IMR-90 (cell line): Measurements from ENCODE around the gene SLX4. TPM values are rescaled to one million over a fixed set of nuclear protein-coding genes. Genes with fewer than 3 reads are reported as not detected.

Source experiments
- ATAC-seq: fragments of 200-7000 bp; cut with Tn5 transposase; 2 replicates; pipeline ENCODE4 v1.9.1; 2020; ENCODE audit warnings: low read depth, mild to moderate bottlenecking, moderate library complexity
- BruUV-seq: library from RNA; stranded (reverse); fragments of 400-500 nt; replicated peaks from 2 replicates; lab custom pipeline; 2021; lab: Mats Ljungman, UMichigan
- CTCF ChIA-PET: fragments of 300-600 bp; formaldehyde crosslinking; extraction: SDS; loops from one replicate; lab custom pipeline; 2021; ENCODE audit warnings: antibody characterized with exemption; lab: Yijun Ruan, JAX
- POLR2A ChIA-PET: fragments of 300-600 bp; sonication (Branson Sonifier 250); formaldehyde crosslinking; loops from one replicate; lab custom pipeline; 2022; ENCODE audit warnings: antibody characterized with exemption; ENCODE audit not compliant: unreplicated experiment; lab: Charles Lee
- DNase-seq: peaks from one replicate; pipeline ENCODE4 v3.0.0; 2013
- H2AFZ ChIP-seq: replicated peaks from 2 replicates; pipeline ENCODE3; 2013; ENCODE audit warnings: low read length, mild to moderate bottlenecking; ENCODE audit not compliant: poor library complexity
- H2AK5ac ChIP-seq: 2 replicates; pipeline ENCODE4 v1.6.1; 2013; ENCODE audit warnings: low read depth, low read length, inconsistent platforms
- H2AK9ac ChIP-seq: replicated peaks from 2 replicates; pipeline ENCODE3; 2013; ENCODE audit warnings: mild to moderate bottlenecking, low read depth, low read length, moderate library complexity; ENCODE audit not compliant: poor library complexity
- H2BK120ac ChIP-seq: 2 replicates; pipeline ENCODE4 v1.6.1; 2013; ENCODE audit warnings: low read depth, low read length, inconsistent platforms
- H2BK15ac ChIP-seq: 3 replicates; pipeline ENCODE4 v1.6.1; 2013; ENCODE audit warnings: low read depth, low read length, inconsistent platforms
- H2BK20ac ChIP-seq: 2 replicates; pipeline ENCODE4 v1.6.1; 2013; ENCODE audit warnings: low read depth, mild to moderate bottlenecking, inconsistent platforms, low read length, moderate library complexity
- H2BK5ac ChIP-seq: 2 replicates; pipeline ENCODE4 v1.6.1; 2013; ENCODE audit warnings: mild to moderate bottlenecking, low read depth, low read length, inconsistent platforms; ENCODE audit not compliant: poor library complexity, severe bottlenecking
- H3K14ac ChIP-seq: replicated peaks from 2 replicates; pipeline ENCODE4 v1.6.1; 2013; ENCODE audit warnings: low read depth, low read length, inconsistent platforms
- H3K18ac ChIP-seq: 2 replicates; pipeline ENCODE4 v1.6.1; 2013; ENCODE audit warnings: low read depth, low read length, control low read depth
- H3K23ac ChIP-seq: 2 replicates; pipeline ENCODE4 v1.6.1; 2013; ENCODE audit warnings: low read depth, low read length, inconsistent platforms
- H3K27ac ChIP-seq: 2 replicates; pipeline ENCODE4 v1.5.1; 2013; ENCODE audit warnings: mild to moderate bottlenecking, control low read depth, low read length; ENCODE audit not compliant: insufficient read depth
- H3K27me3 ChIP-seq: 2 replicates; pipeline ENCODE4 v1.6.1; 2013; ENCODE audit warnings: low read length; ENCODE audit not compliant: control insufficient read depth, insufficient read depth
- H3K36me3 ChIP-seq: 2 replicates; pipeline ENCODE4 v1.6.1; 2013; ENCODE audit warnings: low read length, mixed read lengths; ENCODE audit not compliant: control insufficient read depth, insufficient read depth
- H3K4ac ChIP-seq: 2 replicates; pipeline ENCODE4 v1.6.1; 2013; ENCODE audit warnings: low read depth, low read length, inconsistent platforms
- H3K4me1 ChIP-seq: 2 replicates; pipeline ENCODE4 v1.6.1; 2013; ENCODE audit warnings: low read length, mixed read lengths; ENCODE audit not compliant: control insufficient read depth, insufficient read depth
- H3K4me2 ChIP-seq: 2 replicates; pipeline ENCODE4 v1.6.1; 2013; ENCODE audit warnings: low read depth, mild to moderate bottlenecking, control low read depth, low read length, moderate library complexity
- H3K4me3 ChIP-seq: 2 replicates; pipeline ENCODE4 v1.5.1; 2013; ENCODE audit warnings: low read depth, mild to moderate bottlenecking, control low read depth, low read length, moderate library complexity; ENCODE audit not compliant: insufficient read depth
- H3K56ac ChIP-seq: 2 replicates; pipeline ENCODE4 v1.6.1; 2013; ENCODE audit warnings: low read length, inconsistent platforms; ENCODE audit not compliant: insufficient read depth; ENCODE audit errors: extremely low read depth
- H3K79me1 ChIP-seq, 2 experiments: 2 replicates each; pipeline ENCODE4 v1.6.1; 2013; ENCODE audit warnings: low read length in 2 of 2, inconsistent platforms in 1 of 2, low read depth in 1 of 2
- H3K9ac ChIP-seq: 2 replicates; pipeline ENCODE4 v1.6.1; 2013; ENCODE audit warnings: low read depth, low read length, control low read depth
- H3K9me1 ChIP-seq: 2 replicates; pipeline ENCODE4 v1.6.1; 2013; ENCODE audit warnings: low read length, inconsistent platforms; ENCODE audit not compliant: insufficient read depth
- H3K9me3 ChIP-seq: 2 replicates; pipeline ENCODE4 v1.6.1; 2013; ENCODE audit warnings: low read length; ENCODE audit not compliant: control insufficient read depth, insufficient read depth
- H4K20me1 ChIP-seq: 2 replicates; pipeline ENCODE4 v1.6.1; 2013; ENCODE audit warnings: low read length, inconsistent platforms; ENCODE audit not compliant: insufficient read depth
- H4K5ac ChIP-seq: 2 replicates; pipeline ENCODE4 v1.6.1; 2013; ENCODE audit warnings: mild to moderate bottlenecking, low read depth, low read length, control low read depth
- H4K8ac ChIP-seq, 2 experiments: 2 replicates each; pipeline ENCODE4 v1.6.1; 2013; ENCODE audit warnings: low read depth in 2 of 2, low read length in 2 of 2, control low read depth in 1 of 2, inconsistent platforms in 1 of 2
- H4K91ac ChIP-seq: 2 replicates; pipeline ENCODE4 v1.6.1; 2013; ENCODE audit warnings: low read depth, low read length, inconsistent platforms; ENCODE audit not compliant: insufficient read depth
- BHLHE40 ChIP-seq: fragments of 150-350 bp; IDR thresholded peaks from 2 replicates; pipeline ENCODE4 v1.6.1; 2016; ENCODE audit warnings: mild to moderate bottlenecking, low read depth, low read length
- CHD1 ChIP-seq: IDR thresholded peaks from 2 replicates; pipeline ENCODE4 v1.6.1; 2012; ENCODE audit warnings: low read depth, low read length, improper control_type of control experiment
- MAZ ChIP-seq: IDR thresholded peaks from 2 replicates; pipeline ENCODE4 v1.6.1; 2012; ENCODE audit warnings: low read depth, mild to moderate bottlenecking, low read length, improper control_type of control experiment, moderate library complexity, borderline replicate concordance
- NFE2L2 ChIP-seq: fragments of 150-350 bp; IDR thresholded peaks from 2 replicates; pipeline ENCODE4 v1.6.1; 2016; ENCODE audit warnings: low read depth, mild to moderate bottlenecking, low read length
- POLR2A ChIP-seq: IDR thresholded peaks from 2 replicates; pipeline ENCODE4 v1.6.1; 2012; ENCODE audit warnings: mild to moderate bottlenecking, low read depth, low read length
- WGBS, 2 experiments: methylation state at CpG; one replicate each; pipeline versions ENCODE4 v1.1.5 to v1.1.7; 2013; ENCODE audit warnings: missing lambda C conversion rate in 2 of 2; ENCODE audit not compliant: insufficient read length in 1 of 2; ENCODE audit errors: extremely low coverage in 2 of 2; 5-methylcytosine and 5-hydroxymethylcytosine counted together
- dilution Hi-C: fragments of 300-500 bp; cut with HindIII; formaldehyde crosslinking; loops from one replicate; pipeline ENCODE4 v1.14.3; 2018; ENCODE audit warnings: low sequenced_read_pairs; ENCODE audit not compliant: unreplicated experiment
- in situ Hi-C: fragments of 300-500 bp; cut with MboI; formaldehyde crosslinking; loops from 3 replicates; pipeline ENCODE4 v1.14.3; 2019; ENCODE audit warnings: low sequenced_read_pairs, inconsistent platforms, mixed read lengths
- intact Hi-C: fragments of 100-400 bp; cut with micrococcal nuclease; formaldehyde crosslinking; loops from 2 replicates; pipeline ENCODE4 v1.10.0; 2022
- polyA plus RNA-seq, 3 experiments: library from polyadenylated mRNA; depleted of rRNA; stranded (reverse); fragments of >200 nt; gene quantifications; 2 replicates each; pipeline ENCODE4 v1.2.3, GENCODE V29; 2012; ENCODE audit warnings: low replicate concordance in 1 of 3
- total RNA-seq: library from RNA; depleted of rRNA; stranded (reverse); fragments of >200 nt; gene quantifications from 2 replicates; pipeline ENCODE4 v1.2.3, GENCODE V29; 2012

The SLX4 gene
- total and polyA plus RNA-seq, 2 of the 4 experiments (the other 2 are of a cell fraction): 1.3 to 3.1 TPM

- H3K9ac ChIP-seq: no peak overlapping the region
- H2BK5ac ChIP-seq: no peak overlapping the region
- H3K4me2 ChIP-seq: no peak overlapping the region
- no peak overlapping the region for H3K14ac ChIP-seq
- no peak overlapping the region for H3K27ac ChIP-seq
- H2AK9ac ChIP-seq: no peak overlapping the region
- TF ChIP-seq CHD1: no peak
- TF ChIP-seq BHLHE40: no peak
- no peak for TF ChIP-seq POLR2A
- no peak for TF ChIP-seq NFE2L2
- TF ChIP-seq MAZ: no peak
- H3K36me3 ChIP-seq: no peaks in the 10 kb centered on the region
- peaks cover 5% of the 10 kb centered on the region for H3K27me3 ChIP-seq
- POLR2A ChIA-PET: no interaction called here
- BruUV-seq: no TSS peak
- 90% methylated on average over 4 of the region's 7 CpGs; no CpG with 5 or more reads in 1 of the 2 experiments for WGBS, 2 experiments
- dilution Hi-C loops: no loop called here
- no peak overlapping the region for H4K5ac ChIP-seq
- no peak for DNase-seq
- H4K20me1 ChIP-seq: no peaks in the 10 kb centered on the region
- no peak overlapping the region for H2BK120ac ChIP-seq
- no peaks in the 10 kb centered on the region for H3K9me3 ChIP-seq
- no peak for ATAC-seq
- no peak overlapping the region for H2AFZ ChIP-seq
- no peak overlapping the region for H3K23ac ChIP-seq
- no peak overlapping the region for H2AK5ac ChIP-seq
- CTCF ChIA-PET: no interaction called here
- no peak overlapping the region for H3K56ac ChIP-seq
- no peaks in the 10 kb centered on the region for H3K79me1 ChIP-seq
- no peak overlapping the region for H4K8ac ChIP-seq
- H2BK15ac ChIP-seq: no peak overlapping the region
- no peak overlapping the region for H3K18ac ChIP-seq
- H3K4me3 ChIP-seq: no peak overlapping the region
- in situ Hi-C loops: no loop called here
- H3K4me1 ChIP-seq: peaks cover 4% of the 10 kb centered on the region; the same call in 1 of the 2 replicates
- H4K91ac ChIP-seq: no peak overlapping the region
- intact Hi-C loops: no loop called here
- no peak overlapping the region for H3K4ac ChIP-seq
- no peaks in the 10 kb centered on the region for H3K9me1 ChIP-seq
- H2BK20ac ChIP-seq: no peak overlapping the region
Observed at GRCh38 chr16:3554351-3554928, 57.0 kb downstream of the SLX4 start.
